Parathyroid adenoma (tissue), 2 donors: ENCODE data around the gene KRTAP22-1.

Experiments used
- H2AFZ ChIP-seq: fragments of 300-600 bp; sonication (generic); one replicate; pipeline ENCODE4 v1.7.0; 2017; ENCODE audit warnings: antibody characterized with exemption, mild to moderate bottlenecking
- H3K27ac ChIP-seq: fragments of 300-600 bp; sonication (generic); one replicate; pipeline ENCODE4 v1.7.0; 2017
- H3K27me3 ChIP-seq: fragments of 300-600 bp; sonication (generic); one replicate; pipeline ENCODE4 v1.7.0; 2017; ENCODE audit warnings: low read length; ENCODE audit not compliant: control insufficient read depth, insufficient read depth
- H3K36me3 ChIP-seq: fragments of 300-600 bp; sonication (generic); one replicate; pipeline ENCODE4 v1.7.0; 2017; ENCODE audit warnings: low read length; ENCODE audit not compliant: control insufficient read depth, insufficient read depth
- H3K4me1 ChIP-seq: fragments of 300-600 bp; sonication (generic); one replicate; pipeline ENCODE4 v1.7.0; 2017; ENCODE audit warnings: control low read depth
- H3K4me2 ChIP-seq: fragments of 300-600 bp; sonication (generic); one replicate; pipeline ENCODE4 v1.7.0; 2017; ENCODE audit warnings: low read length
- H3K4me3 ChIP-seq: fragments of 300-600 bp; sonication (generic); one replicate; pipeline ENCODE4 v1.7.0; 2017; ENCODE audit warnings: low read depth, low read length
- H3K79me2 ChIP-seq: fragments of 300-600 bp; sonication (generic); one replicate; pipeline ENCODE4 v1.7.0; 2017; ENCODE audit warnings: control low read depth
- H3K9ac ChIP-seq: fragments of 300-600 bp; sonication (generic); one replicate; pipeline ENCODE4 v1.7.0; 2017; ENCODE audit warnings: mild to moderate bottlenecking
- H3K9me3 ChIP-seq: fragments of 300-600 bp; sonication (generic); one replicate; pipeline ENCODE4 v1.7.0; 2017; ENCODE audit warnings: low read length; ENCODE audit not compliant: control insufficient read depth
- CTCF ChIP-seq: fragments of 300-600 bp; sonication (generic); IDR thresholded peaks from one replicate; pipeline ENCODE4 v1.7.0; 2017; ENCODE audit warnings: antibody characterized with exemption, mild to moderate bottlenecking
- donor health status: primary hyperparathyroidism.

KRTAP22-1 gene

GRCh38 chr21:30629200-30629599 lies 28.3 kb downstream of the KRTAP22-1 start:
- Histone ChIP-seq H3K9ac (no peak overlapping the region), H3K79me2 (no peaks in the 10 kb centered on the region), H3K4me3 (no peak overlapping the region), H3K27ac (no peak overlapping the region), H3K36me3 (no peaks in the 10 kb centered on the region), H3K4me2 (no peak overlapping the region), H3K9me3 (no peaks in the 10 kb centered on the region), H3K4me1 (no peaks in the 10 kb centered on the region), H2AFZ (no peak overlapping the region), H3K27me3 (no peaks in the 10 kb centered on the region)
- TF ChIP-seq CTCF, result no peak

- Histone ChIP-seq H3K4me2 (no peak within 1 kb of the TSS), H3K9me3 (no peaks in the 10 kb centered on the region), H3K27ac (no peak within 1 kb of the TSS), H3K27me3 (no peaks in the 10 kb centered on the region), H3K4me3 (no peak within 1 kb of the TSS), H3K9ac (no peak within 1 kb of the TSS), H3K36me3 (no peaks in the 10 kb centered on the region), H2AFZ (no peak within 1 kb of the TSS), H3K4me1 (no peaks in the 10 kb centered on the region), H3K79me2 (no peaks in the 10 kb centered on the region)
- no peak for TF ChIP-seq CTCF
Observed at GRCh38 chr21:30634906-30635305, 34.0 kb downstream of the KRTAP22-1 start, which contains the start of gene KRTAP20-2. Gene KRTAP20-2 (plus strand): TSS chr21:30635206. CDS start chr21:30635264, 58 bp downstream.

- Histone ChIP-seq H3K36me3 (no peaks in the 10 kb centered on the region), H3K9ac (no peak overlapping the region), H3K4me1 (no peaks in the 10 kb centered on the region), H3K4me2 (no peak overlapping the region), H3K27ac (no peak overlapping the region), H2AFZ (no peak overlapping the region), H3K4me3 (no peak overlapping the region), H3K9me3 (no peaks in the 10 kb centered on the region), H3K27me3 (no peaks in the 10 kb centered on the region), H3K79me2 (no peaks in the 10 kb centered on the region)
- TF ChIP-seq CTCF, result no peak
Observed at GRCh38 chr21:30638686-30639085, 37.8 kb downstream of the KRTAP22-1 start.

GRCh38 chr21:30642564-30642963 lies 41.7 kb downstream of the KRTAP22-1 start, which contains the start of gene KRTAP20-3:
Gene KRTAP20-3 (plus strand): TSS chr21:30642864.
- H2AFZ ChIP-seq, result no peak within 1 kb of the TSS
- no peak within 1 kb of the TSS for H3K9ac ChIP-seq
- H3K4me3 ChIP-seq, result no peak within 1 kb of the TSS
- H3K36me3 ChIP-seq, result no peaks in the 10 kb centered on the region
- no peak for TF ChIP-seq CTCF
- no peak within 1 kb of the TSS for H3K4me2 ChIP-seq
- no peak within 1 kb of the TSS for H3K27ac ChIP-seq
- H3K27me3 ChIP-seq, result no peaks in the 10 kb centered on the region
- no peaks in the 10 kb centered on the region for H3K9me3 ChIP-seq
- no peaks in the 10 kb centered on the region for H3K4me1 ChIP-seq
- no peaks in the 10 kb centered on the region for H3K79me2 ChIP-seq

- Histone ChIP-seq H3K36me3 (no peaks in the 10 kb centered on the region), H3K79me2 (no peaks in the 10 kb centered on the region), H3K4me1 (no peaks in the 10 kb centered on the region), H3K4me3 (no peak overlapping the region), H3K27ac (no peak overlapping the region), H3K27me3 (no peaks in the 10 kb centered on the region), H2AFZ (no peak overlapping the region), H3K4me2 (no peak overlapping the region), H3K9me3 (no peaks in the 10 kb centered on the region), H3K9ac (no peak overlapping the region)
- TF ChIP-seq CTCF, result no peak
Observed at GRCh38 chr21:30646904-30647414, 46.1 kb downstream of the KRTAP22-1 start.
